GM10266 (cell line): ENCODE results near the gene GJD3.

Experiments used
- DNase-seq: peaks from one replicate; pipeline ENCODE4 v3.0.0; 2012; ENCODE audit errors: extremely low spot score
- CTCF ChIP-seq: IDR thresholded peaks from 2 replicates; pipeline ENCODE4 v1.5.1; 2012; ENCODE audit warnings: mild to moderate bottlenecking, low read depth; ENCODE audit not compliant: control insufficient read depth, insufficient read depth; ENCODE audit errors: missing control alignments

GJD3 gene

GRCh38 chr17:40321961-40322357, 42.6 kb downstream of the GJD3 start:
- DNase-seq: no peak
- no peak for TF ChIP-seq CTCF

GRCh38 chr17:40321524-40321929, 43.0 kb downstream of the GJD3 start:
- no peak for TF ChIP-seq CTCF
- DNase-seq: no peak

- TF ChIP-seq CTCF: no peak
- no peak for DNase-seq
Observed at GRCh38 chr17:40320756-40321523, 43.6 kb downstream of the GJD3 start.

GRCh38 chr17:40319651-40320540, 44.6 kb downstream of the GJD3 start:
- TF ChIP-seq CTCF: no peak
- no peak for DNase-seq

GRCh38 chr17:40318830-40319391, 45.6 kb downstream of the GJD3 start:
- no peak for TF ChIP-seq CTCF

GRCh38 chr17:40317880-40318829, 46.4 kb downstream of the GJD3 start:
- no peak for TF ChIP-seq CTCF
- peak; percentile 97 for DNase-seq

More at GRCh38 chr17:40318830-40319391, 45.6 kb downstream of the GJD3 start:
- DNase-seq: no peak
